ENCODE data around the gene ASXL1.

GRCh38 chr20:32360333-32360634, 2.2 kb downstream of the ASXL1 start:
- TF ChIP-seq EZH2 (IDR thresholded peaks at IDR 0.05), result no peak
- no peak for TF ChIP-seq POLR2AphosphoS5 (IDR thresholded peaks at IDR 0.05; ENCODE audit: borderline replicate concordance, low read depth, low read length)
- TF ChIP-seq FOXP2 (optimal IDR thresholded peaks at IDR 0.05; ENCODE audit: control extremely low read depth, extremely low read length, insufficient read depth), result no peak
